Mammary epithelial cell (primary cell): ENCODE data around the gene ANK3.

Experiments
- CTCF ChIP-seq, 2 donors: IDR thresholded peaks in 1 of 2; conservative IDR thresholded peaks in 1 of 2; 2 replicates each; pipeline ENCODE4 v1.5.1; 2011 to 2012; ENCODE audit warnings: inconsistent platforms in 2 of 2, low read length in 2 of 2, mild to moderate bottlenecking in 2 of 2, control low read depth in 1 of 2, low read depth in 1 of 2; ENCODE audit not compliant: insufficient read depth in 1 of 2; ENCODE audit errors: extremely low read depth in 1 of 2
- EZH2 ChIP-seq: IDR thresholded peaks from 2 replicates; pipeline ENCODE4 v1.6.1; 2012; ENCODE audit warnings: low read length, inconsistent platforms, borderline replicate concordance

DNA sequence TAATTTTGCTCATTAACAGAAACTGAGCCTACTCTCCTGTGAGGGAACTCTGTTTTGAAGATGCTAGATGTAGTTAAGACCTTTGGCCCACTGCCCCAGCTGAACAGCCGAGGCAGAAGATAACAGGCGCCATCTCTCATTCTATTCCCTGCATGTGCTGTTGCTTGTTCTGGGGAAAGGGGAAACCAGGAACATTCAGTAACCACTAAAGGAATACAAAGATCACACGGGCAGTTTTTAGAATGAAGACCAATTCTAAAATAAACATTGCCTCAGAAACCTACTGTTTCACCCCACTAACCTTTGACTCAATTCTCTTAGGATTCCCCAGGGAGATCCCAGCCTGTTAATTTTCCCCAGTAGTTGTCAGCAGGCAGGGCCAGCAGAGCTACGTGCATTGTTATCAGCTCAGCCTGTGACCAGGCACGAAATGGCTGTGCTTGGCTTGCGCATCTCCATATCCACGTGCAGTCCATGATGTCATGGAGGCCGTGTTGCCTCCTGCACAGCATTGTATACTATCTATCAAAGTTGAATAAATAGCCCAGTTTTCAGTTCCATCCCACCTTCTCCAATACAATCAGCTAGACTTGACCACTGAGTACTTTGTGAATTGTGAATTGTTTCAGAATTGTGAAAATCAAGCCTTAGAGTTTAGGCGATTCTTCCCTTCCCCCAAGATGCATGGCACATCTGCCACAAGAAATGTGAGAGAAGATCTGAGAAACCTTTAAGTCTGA, 36.0 kb downstream of the ANK3 start:
- no peak for TF ChIP-seq CTCF (conservative IDR thresholded peaks at IDR 0.05 in 1 of 2, IDR thresholded peaks at IDR 0.05 in 1 of 2; ENCODE audit: extremely low read depth in 1 of 2, insufficient read depth in 1 of 2, low read depth in 1 of 2, low read length in 2 of 2)
- TF ChIP-seq EZH2, result no peak
